Right lobe of liver (tissue), 4 donors: ENCODE measurements around the gene SLA2.

Experiments used
- CTCF ChIP-seq, 4 donors: fragments of 200-600 bp in 3 of 4; fragments of 450-650 bp in 1 of 4; IDR thresholded peaks; one replicate each; pipeline versions ENCODE4 v1.5.1 to v1.8.0; 2016 to 2022; ENCODE audit warnings: antibody characterized with exemption in 4 of 4, mild to moderate bottlenecking in 2 of 4
- POLR2A ChIP-seq: fragments of 450-650 bp; IDR thresholded peaks from one replicate; pipeline ENCODE4 v1.6.1; 2017; ENCODE audit warnings: antibody characterized with exemption, mild to moderate bottlenecking
- donor health status: DM: no; HTN: no; CAD: no.
- donor health status: DM: no; HTN: no; CAD: no.
- donor health status: DM: no; HTN: yes; CAD: no.

DNA sequence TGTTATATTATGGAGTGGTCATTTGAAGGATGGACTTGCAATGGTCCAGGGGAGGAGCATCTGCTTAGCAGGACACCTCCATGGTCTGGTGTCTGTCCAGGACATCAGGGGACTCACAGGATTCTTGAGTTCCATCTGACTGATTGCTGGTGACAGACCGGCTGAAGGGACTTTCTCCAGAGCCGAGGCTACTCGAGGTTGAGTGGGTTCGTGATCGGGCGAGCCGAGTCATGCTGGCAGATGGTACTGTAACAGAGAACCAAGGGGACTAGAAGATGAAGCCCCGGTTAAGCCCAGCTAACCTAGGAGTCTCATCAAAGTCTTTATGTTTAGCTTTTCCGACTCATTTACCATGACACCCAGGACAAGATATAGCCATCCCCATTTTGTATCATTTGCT is 7.5 kb upstream of the SLA2 start:
- TF ChIP-seq CTCF (IDR thresholded peaks at IDR 0.05) (no peak), POLR2A (no peak)
